GM23248 (cell line): ENCODE measurements around the gene EFEMP1.

Experiments
- EZH2 ChIP-seq: fragments of 200-600 bp; sonication (generic); IDR thresholded peaks from 2 replicates; pipeline ENCODE4 v1.6.1; 2018; ENCODE audit warnings: antibody characterized with exemption, mild to moderate bottlenecking; ENCODE audit not compliant: insufficient read depth, poor library complexity, severe bottlenecking
- EZH2phosphoT487 ChIP-seq: fragments of 200-600 bp; sonication (generic); IDR thresholded peaks from 2 replicates; pipeline ENCODE4 v1.6.1; 2018; ENCODE audit warnings: antibody characterized with exemption, moderate library complexity, mild to moderate bottlenecking, low read depth; ENCODE audit not compliant: insufficient read depth

- no peak for TF ChIP-seq EZH2phosphoT487
- TF ChIP-seq EZH2, result no peak
Measured at GRCh38 chr2:55966401-55967118, 43.0 kb upstream of the EFEMP1 start.
